Thyroid gland (tissue), 4 donors: ENCODE data around the gene ERF.

Experiments
- POLR2A ChIP-seq, 2 donors: fragments of 450-650 bp; IDR thresholded peaks; one replicate each; pipeline ENCODE4 v1.6.1; 2017; ENCODE audit warnings: antibody characterized with exemption in 2 of 2, mild to moderate bottlenecking in 2 of 2, moderate library complexity in 1 of 2
- TF ChIP-seq, protein P1 (sequence below), 6 experiments: fragments of 200-600 bp in 3 of 6; fragments of 450-650 bp in 3 of 6; sonication (generic) in 3 of 6; IDR thresholded peaks; one replicate each; pipeline ENCODE4 v1.5.1; 2016 to 2019; ENCODE audit warnings: antibody characterized with exemption in 6 of 6, mild to moderate bottlenecking in 2 of 6, inconsistent platforms in 1 of 6, moderate library complexity in 1 of 6

DNA sequence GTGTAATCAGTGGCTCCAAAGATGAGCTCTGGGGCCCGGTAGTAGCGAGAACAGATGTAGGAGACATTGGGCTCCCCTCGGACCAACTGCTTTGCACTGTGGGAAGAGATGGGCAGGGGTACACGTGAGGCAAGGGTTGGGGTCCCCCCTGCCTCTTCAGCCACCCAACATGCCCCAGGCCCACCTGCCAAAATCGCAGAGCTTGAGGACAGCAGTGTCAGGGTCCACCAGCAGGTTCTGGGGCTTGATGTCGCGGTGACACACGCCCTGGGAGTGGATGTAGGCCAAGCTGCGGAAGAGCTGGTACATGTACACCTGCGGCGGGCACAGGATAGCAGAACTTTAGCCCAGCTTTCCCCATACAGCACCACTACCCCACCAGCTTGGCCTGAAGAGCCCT lies 20.6 kb downstream of the ERF start:
- TF ChIP-seq, protein P1, sequence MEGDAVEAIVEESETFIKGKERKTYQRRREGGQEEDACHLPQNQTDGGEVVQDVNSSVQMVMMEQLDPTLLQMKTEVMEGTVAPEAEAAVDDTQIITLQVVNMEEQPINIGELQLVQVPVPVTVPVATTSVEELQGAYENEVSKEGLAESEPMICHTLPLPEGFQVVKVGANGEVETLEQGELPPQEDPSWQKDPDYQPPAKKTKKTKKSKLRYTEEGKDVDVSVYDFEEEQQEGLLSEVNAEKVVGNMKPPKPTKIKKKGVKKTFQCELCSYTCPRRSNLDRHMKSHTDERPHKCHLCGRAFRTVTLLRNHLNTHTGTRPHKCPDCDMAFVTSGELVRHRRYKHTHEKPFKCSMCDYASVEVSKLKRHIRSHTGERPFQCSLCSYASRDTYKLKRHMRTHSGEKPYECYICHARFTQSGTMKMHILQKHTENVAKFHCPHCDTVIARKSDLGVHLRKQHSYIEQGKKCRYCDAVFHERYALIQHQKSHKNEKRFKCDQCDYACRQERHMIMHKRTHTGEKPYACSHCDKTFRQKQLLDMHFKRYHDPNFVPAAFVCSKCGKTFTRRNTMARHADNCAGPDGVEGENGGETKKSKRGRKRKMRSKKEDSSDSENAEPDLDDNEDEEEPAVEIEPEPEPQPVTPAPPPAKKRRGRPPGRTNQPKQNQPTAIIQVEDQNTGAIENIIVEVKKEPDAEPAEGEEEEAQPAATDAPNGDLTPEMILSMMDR (IDR thresholded peaks at IDR 0.05), result no peak
- TF ChIP-seq POLR2A (IDR thresholded peaks at IDR 0.05), result no peak
